Neural cell (in vitro differentiated cells): Measurements from ENCODE around the gene SLC35A5. TPM values are rescaled to one million over a fixed set of nuclear protein-coding genes. Genes with fewer than 3 reads are reported as not detected.

Source experiments
- H2AFZ ChIP-seq: fragments of 200-600, 300-800 bp; sonication (generic), shearing (Covaris generic); 2 replicates; pipeline ENCODE4 v1.6.0; 2014; ENCODE audit warnings: low read depth, mild to moderate bottlenecking, antibody characterized with exemption, low read length, moderate library complexity
- H3F3A ChIP-seq: fragments of 200-600 bp; shearing (Covaris generic); 2 replicates; pipeline ENCODE4 v1.6.1; 2016; ENCODE audit warnings: mild to moderate bottlenecking, moderate library complexity, mixed read lengths, antibody characterized with exemption, low read length; ENCODE audit not compliant: insufficient read depth, poor library complexity, severe bottlenecking
- H3K27ac ChIP-seq: fragments of 200-600, 300-800 bp; sonication (generic), shearing (Covaris generic); 2 replicates; pipeline ENCODE4 v1.5.1; 2014; ENCODE audit warnings: mild to moderate bottlenecking, low read length, moderate library complexity
- H3K27me3 ChIP-seq: fragments of 300-800, 200-600 bp; sonication (generic), shearing (Covaris generic); 2 replicates; pipeline ENCODE4 v1.6.0; 2014; ENCODE audit warnings: mild to moderate bottlenecking, low read depth, low read length, moderate library complexity; ENCODE audit not compliant: insufficient read depth
- H3K36me3 ChIP-seq: fragments of 300-800, 200-600 bp; sonication (generic), shearing (Covaris generic); 2 replicates; pipeline ENCODE4 v1.5.1; 2014; ENCODE audit warnings: mild to moderate bottlenecking, antibody characterized with exemption, low read length, moderate library complexity; ENCODE audit not compliant: insufficient read depth
- H3K4me2 ChIP-seq: fragments of 300-800, 200-600 bp; sonication (generic), shearing (Covaris generic); 2 replicates; pipeline ENCODE4 v1.6.0; 2014; ENCODE audit warnings: mild to moderate bottlenecking, low read length
- H3K4me3 ChIP-seq: fragments of 300-800, 200-600 bp; sonication (generic), shearing (Covaris generic); 2 replicates; pipeline ENCODE4 v1.5.1; 2014; ENCODE audit warnings: mild to moderate bottlenecking, low read length, moderate library complexity
- H3K79me2 ChIP-seq: fragments of 200-600 bp; shearing (Covaris generic); replicated peaks from 2 replicates; pipeline ENCODE4 v1.6.0; 2014; ENCODE audit warnings: mild to moderate bottlenecking, low read length, moderate library complexity; ENCODE audit not compliant: insufficient read depth
- H3K9ac ChIP-seq: fragments of 300-800, 200-600 bp; sonication (generic), shearing (Covaris generic); 2 replicates; pipeline ENCODE4 v1.6.1; 2016; ENCODE audit warnings: mild to moderate bottlenecking, low read length, mixed read lengths
- H3K9me2 ChIP-seq: fragments of 200-600 bp; shearing (Covaris generic); 2 replicates; pipeline ENCODE4 v1.6.1; 2016; ENCODE audit warnings: mild to moderate bottlenecking, low read length, mixed read lengths; ENCODE audit not compliant: insufficient read depth
- H3K9me3 ChIP-seq: fragments of 200-600, 300-800 bp; sonication (generic), shearing (Covaris generic); 2 replicates; pipeline ENCODE4 v1.6.1; 2016; ENCODE audit warnings: mild to moderate bottlenecking, mixed run types, low read length, moderate library complexity, mixed read lengths
- H4K20me1 ChIP-seq: fragments of 200-600 bp; shearing (Covaris generic); 2 replicates; pipeline ENCODE4 v1.6.1; 2016; ENCODE audit warnings: mild to moderate bottlenecking, mixed run types; ENCODE audit not compliant: insufficient read depth
- EP300 ChIP-seq: fragments of 450-650 bp; conservative IDR thresholded peaks from 2 replicates; pipeline ENCODE4 v1.6.1; 2014; ENCODE audit warnings: antibody characterized with exemption, mild to moderate bottlenecking, moderate library complexity; ENCODE audit not compliant: poor library complexity, severe bottlenecking
- EZH2 ChIP-seq: fragments of 200-600, 300-800 bp; shearing (Covaris generic), sonication (generic); IDR thresholded peaks from 2 replicates; pipeline ENCODE4 v1.6.1; 2014; ENCODE audit warnings: antibody characterized with exemption, low read length, borderline replicate concordance, mild to moderate bottlenecking; ENCODE audit not compliant: insufficient read depth, poor library complexity, severe bottlenecking
- MXI1 ChIP-seq: fragments of 450-650 bp; conservative IDR thresholded peaks from 2 replicates; pipeline ENCODE4 v1.6.1; 2014; ENCODE audit warnings: antibody characterized with exemption, mild to moderate bottlenecking; ENCODE audit not compliant: poor library complexity, severe bottlenecking
- POLR2AphosphoS5 ChIP-seq: IDR thresholded peaks from 2 replicates; pipeline ENCODE4 v1.6.1; 2012
- RAD21 ChIP-seq: fragments of 450-650 bp; conservative IDR thresholded peaks from 2 replicates; pipeline ENCODE4 v1.6.1; 2014; ENCODE audit warnings: antibody characterized with exemption, mild to moderate bottlenecking, moderate library complexity
- REST ChIP-seq: IDR thresholded peaks from 2 replicates; pipeline ENCODE4 v1.6.1; 2012; ENCODE audit warnings: borderline replicate concordance
- SMC3 ChIP-seq: fragments of 450-650 bp; conservative IDR thresholded peaks from 2 replicates; pipeline ENCODE4 v1.6.1; 2014; ENCODE audit warnings: antibody characterized with exemption, mild to moderate bottlenecking, moderate library complexity; ENCODE audit not compliant: poor library complexity
- TAF1 ChIP-seq: IDR thresholded peaks from 2 replicates; pipeline ENCODE4 v1.6.1; 2012; ENCODE audit warnings: low read depth
- polyA minus RNA-seq: library from RNA; depleted of rRNA, polyadenylated mRNA; stranded (reverse); fragments of >200 nt; gene quantifications from 2 replicates; pipeline ENCODE4 v1.2.3, GENCODE V29; 2014
- polyA plus RNA-seq: library from polyadenylated mRNA; depleted of rRNA; stranded (reverse); fragments of >200 nt; gene quantifications from 2 replicates; pipeline ENCODE4 v1.2.3, GENCODE V29; 2014
- TF ChIP-seq, protein P1 (sequence below): fragments of 450-650 bp; IDR thresholded peaks from 2 replicates; pipeline ENCODE4 v1.5.1; 2014; ENCODE audit warnings: antibody characterized with exemption, mild to moderate bottlenecking, moderate library complexity; ENCODE audit not compliant: poor library complexity, severe bottlenecking

SLC35A5 gene
- polyA plus RNA-seq (79.0 and 100 TPM in 2 replicates), polyA minus RNA-seq (86.2 and 88.6 TPM in 2 replicates)

GRCh38 chr3:112561734-112562529, at the start of gene SLC35A5, which contains the start of gene ATG3:
TSS of gene SLC35A5 (plus strand) at chr3:112562045. CDS start at chr3:112563404, 1,359 bp downstream.
TSS of gene ATG3 (minus strand) at chr3:112561962. CDS start at chr3:112561528, 434 bp downstream.
- Histone ChIP-seq H3F3A (peaks cover 8% of the 10 kb centered on the region), H3K4me2 (peak within 1 kb of the TSS; percentile 83), H2AFZ (peak within 1 kb of the TSS; percentile 87), H3K9me2 (no peaks in the 10 kb centered on the region), H4K20me1 (no peaks in the 10 kb centered on the region), H3K27me3 (no peaks in the 10 kb centered on the region), H3K9me3 (no peaks in the 10 kb centered on the region), H3K4me3 (peak within 1 kb of the TSS; percentile 96), H3K79me2 (peaks cover 23% of the 10 kb centered on the region), H3K27ac (peak within 1 kb of the TSS; percentile 98), H3K36me3 (no peaks in the 10 kb centered on the region), H3K9ac (peak within 1 kb of the TSS; percentile 93)
- TF ChIP-seq POLR2AphosphoS5 = peak; percentile 92
- TF ChIP-seq EZH2 = no peak
- TF ChIP-seq, protein P1, sequence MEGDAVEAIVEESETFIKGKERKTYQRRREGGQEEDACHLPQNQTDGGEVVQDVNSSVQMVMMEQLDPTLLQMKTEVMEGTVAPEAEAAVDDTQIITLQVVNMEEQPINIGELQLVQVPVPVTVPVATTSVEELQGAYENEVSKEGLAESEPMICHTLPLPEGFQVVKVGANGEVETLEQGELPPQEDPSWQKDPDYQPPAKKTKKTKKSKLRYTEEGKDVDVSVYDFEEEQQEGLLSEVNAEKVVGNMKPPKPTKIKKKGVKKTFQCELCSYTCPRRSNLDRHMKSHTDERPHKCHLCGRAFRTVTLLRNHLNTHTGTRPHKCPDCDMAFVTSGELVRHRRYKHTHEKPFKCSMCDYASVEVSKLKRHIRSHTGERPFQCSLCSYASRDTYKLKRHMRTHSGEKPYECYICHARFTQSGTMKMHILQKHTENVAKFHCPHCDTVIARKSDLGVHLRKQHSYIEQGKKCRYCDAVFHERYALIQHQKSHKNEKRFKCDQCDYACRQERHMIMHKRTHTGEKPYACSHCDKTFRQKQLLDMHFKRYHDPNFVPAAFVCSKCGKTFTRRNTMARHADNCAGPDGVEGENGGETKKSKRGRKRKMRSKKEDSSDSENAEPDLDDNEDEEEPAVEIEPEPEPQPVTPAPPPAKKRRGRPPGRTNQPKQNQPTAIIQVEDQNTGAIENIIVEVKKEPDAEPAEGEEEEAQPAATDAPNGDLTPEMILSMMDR = no peak
- TF ChIP-seq TAF1 = peak; percentile 73
- peak; percentile 75 for TF ChIP-seq MXI1
- TF ChIP-seq EP300 = peak; percentile 70
- TF ChIP-seq SMC3 = peak; percentile 27
- peak; percentile 89 for TF ChIP-seq REST
- peak; percentile 9 for TF ChIP-seq RAD21

DNA sequence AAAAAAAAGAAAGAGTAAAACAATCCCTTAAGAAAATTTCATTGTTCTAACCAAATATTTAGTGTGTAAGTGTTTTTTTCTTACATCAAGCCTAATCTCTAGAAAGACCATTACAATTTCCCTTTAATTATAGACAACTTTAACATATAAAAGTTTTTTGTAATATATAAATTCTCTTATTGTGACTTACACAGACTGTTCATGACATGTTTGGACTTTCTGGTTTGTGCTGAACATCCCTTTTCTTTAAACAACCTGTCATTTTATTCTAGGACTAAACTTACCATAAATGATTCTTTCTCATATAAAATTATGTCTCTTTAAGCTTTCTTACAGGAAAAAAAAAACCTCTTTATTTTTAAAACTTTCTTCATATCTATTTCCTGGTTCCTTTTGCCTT, 49.5 kb upstream of the SLC35A5 start:
- H3K27ac ChIP-seq = no peak overlapping the region
- no peak overlapping the region for H3K4me3 ChIP-seq
- H3K9ac ChIP-seq = no peak overlapping the region
- no peaks in the 10 kb centered on the region for H3F3A ChIP-seq
- no peaks in the 10 kb centered on the region for H3K36me3 ChIP-seq
- TF ChIP-seq REST (no peak), RAD21 (no peak), POLR2AphosphoS5 (no peak), EP300 (no peak), TAF1 (no peak), MXI1 (no peak), EZH2 (no peak), SMC3 (no peak)
- TF ChIP-seq, protein P1 = no peak
- H4K20me1 ChIP-seq = no peaks in the 10 kb centered on the region
- H3K9me2 ChIP-seq = no peaks in the 10 kb centered on the region
- no peaks in the 10 kb centered on the region for H3K9me3 ChIP-seq
- no peak overlapping the region for H2AFZ ChIP-seq
- no peaks in the 10 kb centered on the region for H3K27me3 ChIP-seq
- H3K79me2 ChIP-seq = no peaks in the 10 kb centered on the region
- no peak overlapping the region for H3K4me2 ChIP-seq
